ENCODE data around the gene FAM111A.

Gene FAM111A

DNA sequence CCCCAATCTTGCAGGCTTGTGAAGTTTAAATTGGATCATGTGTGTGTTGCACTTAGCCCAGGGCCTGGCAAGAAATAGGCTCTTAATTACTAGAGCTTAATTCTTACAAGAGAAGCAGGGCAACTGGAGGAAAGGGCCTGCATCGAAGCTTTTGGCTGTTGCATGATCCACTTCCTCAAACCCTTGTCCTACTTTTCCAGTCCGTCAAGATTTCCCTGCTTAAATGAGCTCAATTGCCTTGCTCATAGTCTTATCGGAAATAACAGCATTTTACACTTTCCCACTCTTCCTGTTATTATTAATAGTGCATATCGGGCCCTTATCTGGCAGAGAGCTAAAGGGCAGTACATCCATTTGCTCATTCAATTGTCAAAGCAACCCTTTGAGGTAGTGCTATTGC, 47.3 kb downstream of the FAM111A start:
- peaks cover 0 to 51% of the 10 kb centered on the region in 2 experiments; a peak in 1 of 3 replicates for H3K36me3 ChIP-seq (ENCODE audit: control insufficient read depth in 2 of 2, insufficient read depth in 1 of 2, low read length in 2 of 2)

DNA sequence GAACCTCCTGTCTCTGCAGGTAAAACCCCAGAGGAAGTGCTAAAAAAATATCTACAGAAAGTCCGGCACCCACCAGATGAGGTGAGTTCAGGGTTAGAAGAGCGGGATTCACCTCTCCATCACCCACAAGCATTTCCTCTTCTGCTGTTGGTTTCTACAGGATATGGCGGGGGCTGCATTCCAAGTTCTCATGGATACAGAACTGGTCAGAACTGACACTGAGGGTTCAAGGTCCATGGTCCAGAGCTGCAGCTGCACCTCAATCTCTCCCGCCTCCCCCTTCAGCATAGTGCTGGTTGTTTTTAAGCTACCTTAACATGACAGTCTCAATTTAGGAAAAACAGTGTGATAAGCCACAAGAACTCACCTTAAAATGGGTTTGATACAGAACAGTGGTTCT, 48.4 kb downstream of the FAM111A start:
- no peak for TF ChIP-seq ZNF501 (tag by site-specific recombination; IDR thresholded peaks at IDR 0.05)
- TF ChIP-seq ZFP41 (tag by site-specific recombination; IDR thresholded peaks at IDR 0.05; ENCODE audit: borderline replicate concordance), result no peak
- TF ChIP-seq PRDM1 (tag by site-specific recombination; IDR thresholded peaks at IDR 0.05), result no peak
- no peak for TF ChIP-seq ZNF266 (tag by site-specific recombination; IDR thresholded peaks at IDR 0.05; ENCODE audit: low read depth)
- TF ChIP-seq, protein P1, sequence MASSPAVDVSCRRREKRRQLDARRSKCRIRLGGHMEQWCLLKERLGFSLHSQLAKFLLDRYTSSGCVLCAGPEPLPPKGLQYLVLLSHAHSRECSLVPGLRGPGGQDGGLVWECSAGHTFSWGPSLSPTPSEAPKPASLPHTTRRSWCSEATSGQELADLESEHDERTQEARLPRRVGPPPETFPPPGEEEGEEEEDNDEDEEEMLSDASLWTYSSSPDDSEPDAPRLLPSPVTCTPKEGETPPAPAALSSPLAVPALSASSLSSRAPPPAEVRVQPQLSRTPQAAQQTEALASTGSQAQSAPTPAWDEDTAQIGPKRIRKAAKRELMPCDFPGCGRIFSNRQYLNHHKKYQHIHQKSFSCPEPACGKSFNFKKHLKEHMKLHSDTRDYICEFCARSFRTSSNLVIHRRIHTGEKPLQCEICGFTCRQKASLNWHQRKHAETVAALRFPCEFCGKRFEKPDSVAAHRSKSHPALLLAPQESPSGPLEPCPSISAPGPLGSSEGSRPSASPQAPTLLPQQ (tag by site-specific recombination; IDR thresholded peaks at IDR 0.05), result no peak
- no peak for TF ChIP-seq ZNF274 (IDR thresholded peaks at IDR 0.05; ENCODE audit: low read length)
- TF ChIP-seq ZNF274 (tag by site-specific recombination; IDR thresholded peaks at IDR 0.05; ENCODE audit: borderline replicate concordance), result no peak
- no peak for TF ChIP-seq ZBTB17 (tag by site-specific recombination; IDR thresholded peaks at IDR 0.05)
- no peak for TF ChIP-seq ZNF777 (tag by site-specific recombination; IDR thresholded peaks at IDR 0.05; ENCODE audit: borderline replicate concordance)
- no peak for TF ChIP-seq ZNF202 (tag by site-specific recombination; IDR thresholded peaks at IDR 0.05; ENCODE audit: borderline replicate concordance)
- TF ChIP-seq, protein P2, sequence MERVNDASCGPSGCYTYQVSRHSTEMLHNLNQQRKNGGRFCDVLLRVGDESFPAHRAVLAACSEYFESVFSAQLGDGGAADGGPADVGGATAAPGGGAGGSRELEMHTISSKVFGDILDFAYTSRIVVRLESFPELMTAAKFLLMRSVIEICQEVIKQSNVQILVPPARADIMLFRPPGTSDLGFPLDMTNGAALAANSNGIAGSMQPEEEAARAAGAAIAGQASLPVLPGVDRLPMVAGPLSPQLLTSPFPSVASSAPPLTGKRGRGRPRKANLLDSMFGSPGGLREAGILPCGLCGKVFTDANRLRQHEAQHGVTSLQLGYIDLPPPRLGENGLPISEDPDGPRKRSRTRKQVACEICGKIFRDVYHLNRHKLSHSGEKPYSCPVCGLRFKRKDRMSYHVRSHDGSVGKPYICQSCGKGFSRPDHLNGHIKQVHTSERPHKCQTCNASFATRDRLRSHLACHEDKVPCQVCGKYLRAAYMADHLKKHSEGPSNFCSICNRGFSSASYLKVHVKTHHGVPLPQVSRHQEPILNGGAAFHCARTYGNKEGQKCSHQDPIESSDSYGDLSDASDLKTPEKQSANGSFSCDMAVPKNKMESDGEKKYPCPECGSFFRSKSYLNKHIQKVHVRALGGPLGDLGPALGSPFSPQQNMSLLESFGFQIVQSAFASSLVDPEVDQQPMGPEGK (tag by site-specific recombination; IDR thresholded peaks at IDR 0.05), result no peak
- no peak for TF ChIP-seq ZNF747 (tag by site-specific recombination; IDR thresholded peaks at IDR 0.05)
- TF ChIP-seq, protein P3, sequence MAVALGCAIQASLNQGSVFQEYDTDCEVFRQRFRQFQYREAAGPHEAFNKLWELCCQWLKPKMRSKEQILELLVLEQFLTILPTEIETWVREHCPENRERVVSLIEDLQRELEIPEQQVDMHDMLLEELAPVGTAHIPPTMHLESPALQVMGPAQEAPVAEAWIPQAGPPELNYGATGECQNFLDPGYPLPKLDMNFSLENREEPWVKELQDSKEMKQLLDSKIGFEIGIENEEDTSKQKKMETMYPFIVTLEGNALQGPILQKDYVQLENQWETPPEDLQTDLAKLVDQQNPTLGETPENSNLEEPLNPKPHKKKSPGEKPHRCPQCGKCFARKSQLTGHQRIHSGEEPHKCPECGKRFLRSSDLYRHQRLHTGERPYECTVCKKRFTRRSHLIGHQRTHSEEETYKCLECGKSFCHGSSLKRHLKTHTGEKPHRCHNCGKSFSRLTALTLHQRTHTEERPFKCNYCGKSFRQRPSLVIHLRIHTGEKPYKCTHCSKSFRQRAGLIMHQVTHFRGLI (tag by site-specific recombination; IDR thresholded peaks at IDR 0.05), result no peak
- H3K9me3 ChIP-seq (ENCODE audit: control insufficient read depth, insufficient read depth, low read depth, low read length), result no peaks in the 10 kb centered on the region
- no peaks in the 10 kb centered on the region for H3K4me1 ChIP-seq (ENCODE audit: control insufficient read depth, insufficient read depth, low read length)
- H3K36me3 ChIP-seq (ENCODE audit: control insufficient read depth in 2 of 2, insufficient read depth in 1 of 2, low read length in 2 of 2), result peaks cover 0 to 62% of the 10 kb centered on the region in 2 experiments; a peak in 1 of 3 replicates
- H3K4me3 ChIP-seq (ENCODE audit: low read depth, low read length), result no peak overlapping the region
- CTCF ChIA-PET, result no interaction called here
- POLR2A ChIA-PET, result no interaction called here
- no peak overlapping the region for H3K27ac ChIP-seq (ENCODE audit: extremely low read depth, low read depth, low read length)

More for the DNA sequence above, 47.3 kb downstream of the FAM111A start:
- no peaks in the 10 kb centered on the region for H3K4me1 ChIP-seq (ENCODE audit: control insufficient read depth, insufficient read depth, low read length)
- no peaks in the 10 kb centered on the region for H3K9me3 ChIP-seq (ENCODE audit: control insufficient read depth, insufficient read depth, low read depth, low read length)
- ChIA-PET CTCF (interaction anchor here (0.6 to 2.2 kb wide), 6 partner anchors 9 to 1567 kb away, joined by 3 to 12 read pairs (median 4); partner anchors contain the start of genes DTX4 and MS4A15), POLR2A (no interaction called here)
- H3K27ac ChIP-seq (ENCODE audit: extremely low read depth, low read depth, low read length), result no peak overlapping the region
- no peak overlapping the region for H3K4me3 ChIP-seq (ENCODE audit: low read depth, low read length)
- TF ChIP-seq ZNF335 (tag by site-specific recombination; conservative IDR thresholded peaks at IDR 0.05), result no peak
- no peak for TF ChIP-seq ZNF114 (tag by site-specific recombination; IDR thresholded peaks at IDR 0.05)
- TF ChIP-seq ZSCAN16 (tag by site-specific recombination; IDR thresholded peaks at IDR 0.05), result no peak
- TF ChIP-seq, protein P4, sequence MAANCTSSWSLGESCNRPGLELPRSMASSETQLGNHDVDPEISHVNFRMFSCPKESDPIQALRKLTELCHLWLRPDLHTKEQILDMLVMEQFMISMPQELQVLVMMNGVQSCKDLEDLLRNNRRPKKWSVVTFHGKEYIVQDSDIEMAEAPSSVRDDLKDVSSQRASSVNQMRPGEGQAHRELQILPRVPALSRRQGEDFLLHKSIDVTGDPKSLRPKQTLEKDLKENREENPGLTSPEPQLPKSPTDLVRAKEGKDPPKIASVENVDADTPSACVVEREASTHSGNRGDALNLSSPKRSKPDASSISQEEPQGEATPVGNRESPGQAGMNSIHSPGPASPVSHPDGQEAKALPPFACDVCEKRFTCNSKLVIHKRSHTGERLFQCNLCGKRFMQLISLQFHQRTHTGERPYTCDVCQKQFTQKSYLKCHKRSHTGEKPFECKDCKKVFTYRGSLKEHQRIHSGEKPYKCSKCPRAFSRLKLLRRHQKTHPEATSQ (tag by site-specific recombination; IDR thresholded peaks at IDR 0.05), result no peak
- TF ChIP-seq, protein P5, sequence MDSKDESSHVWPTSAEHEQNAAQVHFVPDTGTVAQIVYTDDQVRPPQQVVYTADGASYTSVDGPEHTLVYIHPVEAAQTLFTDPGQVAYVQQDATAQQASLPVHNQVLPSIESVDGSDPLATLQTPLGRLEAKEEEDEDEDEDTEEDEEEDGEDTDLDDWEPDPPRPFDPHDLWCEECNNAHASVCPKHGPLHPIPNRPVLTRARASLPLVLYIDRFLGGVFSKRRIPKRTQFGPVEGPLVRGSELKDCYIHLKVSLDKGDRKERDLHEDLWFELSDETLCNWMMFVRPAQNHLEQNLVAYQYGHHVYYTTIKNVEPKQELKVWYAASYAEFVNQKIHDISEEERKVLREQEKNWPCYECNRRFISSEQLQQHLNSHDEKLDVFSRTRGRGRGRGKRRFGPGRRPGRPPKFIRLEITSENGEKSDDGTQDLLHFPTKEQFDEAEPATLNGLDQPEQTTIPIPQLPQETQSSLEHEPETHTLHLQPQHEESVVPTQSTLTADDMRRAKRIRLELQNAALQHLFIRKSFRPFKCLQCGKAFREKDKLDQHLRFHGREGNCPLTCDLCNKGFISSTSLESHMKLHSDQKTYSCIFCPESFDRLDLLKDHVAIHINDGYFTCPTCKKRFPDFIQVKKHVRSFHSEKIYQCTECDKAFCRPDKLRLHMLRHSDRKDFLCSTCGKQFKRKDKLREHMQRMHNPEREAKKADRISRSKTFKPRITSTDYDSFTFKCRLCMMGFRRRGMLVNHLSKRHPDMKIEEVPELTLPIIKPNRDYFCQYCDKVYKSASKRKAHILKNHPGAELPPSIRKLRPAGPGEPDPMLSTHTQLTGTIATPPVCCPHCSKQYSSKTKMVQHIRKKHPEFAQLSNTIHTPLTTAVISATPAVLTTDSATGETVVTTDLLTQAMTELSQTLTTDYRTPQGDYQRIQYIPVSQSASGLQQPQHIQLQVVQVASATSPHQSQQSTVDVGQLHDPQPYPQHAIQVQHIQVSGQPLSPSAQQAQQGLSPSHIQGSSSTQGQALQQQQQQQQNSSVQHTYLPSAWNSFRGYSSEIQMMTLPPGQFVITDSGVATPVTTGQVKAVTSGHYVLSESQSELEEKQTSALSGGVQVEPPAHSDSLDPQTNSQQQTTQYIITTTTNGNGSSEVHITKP (tag by site-specific recombination; IDR thresholded peaks at IDR 0.05), result no peak
- TF ChIP-seq, protein P6, sequence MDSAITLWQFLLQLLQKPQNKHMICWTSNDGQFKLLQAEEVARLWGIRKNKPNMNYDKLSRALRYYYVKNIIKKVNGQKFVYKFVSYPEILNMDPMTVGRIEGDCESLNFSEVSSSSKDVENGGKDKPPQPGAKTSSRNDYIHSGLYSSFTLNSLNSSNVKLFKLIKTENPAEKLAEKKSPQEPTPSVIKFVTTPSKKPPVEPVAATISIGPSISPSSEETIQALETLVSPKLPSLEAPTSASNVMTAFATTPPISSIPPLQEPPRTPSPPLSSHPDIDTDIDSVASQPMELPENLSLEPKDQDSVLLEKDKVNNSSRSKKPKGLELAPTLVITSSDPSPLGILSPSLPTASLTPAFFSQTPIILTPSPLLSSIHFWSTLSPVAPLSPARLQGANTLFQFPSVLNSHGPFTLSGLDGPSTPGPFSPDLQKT (IDR thresholded peaks at IDR 0.05; ENCODE audit: borderline replicate concordance, low read depth, low read length), result no peak
- TF ChIP-seq ZNF529 (tag by site-specific recombination; IDR thresholded peaks at IDR 0.05; ENCODE audit: insufficient replicate concordance), result no peak
- no peak for TF ChIP-seq ZNF596 (tag by site-specific recombination; IDR thresholded peaks at IDR 0.05)
- no peak for TF ChIP-seq GLIS2 (tag by site-specific recombination; IDR thresholded peaks at IDR 0.05)
- no peak for TF ChIP-seq ZNF677 (tag by site-specific recombination; IDR thresholded peaks at IDR 0.05)
